ENCODE data around the gene PAFAH1B1. TPM values are rescaled to one million over a fixed set of nuclear protein-coding genes. Genes with fewer than 3 reads are reported as not detected.
"Not testable (repeated sequence)": the region's sequence is repeated elsewhere in the genome, so short reads cannot be mapped to it uniquely, and the experiment has no call there.

The PAFAH1B1 gene
- total and polyA plus RNA-seq, 5 experiments from 2014 or later = 10.5 to 170 (median 12.5) TPM

DNA sequence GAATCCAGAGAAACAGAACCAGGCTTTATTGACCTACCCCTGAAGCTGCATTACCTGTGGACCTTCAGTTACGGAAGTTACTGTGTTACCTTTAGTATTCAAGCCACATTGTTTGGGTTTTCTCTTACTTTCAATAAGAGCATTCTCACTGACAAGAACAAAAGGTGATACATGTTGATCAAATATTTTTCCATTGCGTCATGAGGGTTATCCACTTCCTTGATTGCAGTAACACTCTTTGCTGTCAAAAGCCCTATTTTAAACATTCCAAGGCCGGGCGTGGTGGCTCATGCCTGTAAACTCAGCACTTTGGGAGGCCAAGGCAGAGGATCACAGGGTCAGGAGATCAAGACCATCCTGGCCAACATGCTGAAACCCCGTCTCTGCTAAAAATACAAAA, 28.6 kb upstream of the PAFAH1B1 start:
- Mint-ChIP-seq H3K27me3 (no peaks in the 10 kb centered on the region), H3K4me3 (no peak overlapping the region), H3K27ac (no peak overlapping the region), H3K9me3 (no peaks in the 10 kb centered on the region), H3K4me1 (peaks cover 8 to 18% (median 13%) of the 10 kb centered on the region in 4 donors), H3K36me3 (no peaks in the 10 kb centered on the region)
- ATAC-seq (no peak), DNase-seq (no peak)
- POLR2A ChIA-PET = no interaction called here

DNA sequence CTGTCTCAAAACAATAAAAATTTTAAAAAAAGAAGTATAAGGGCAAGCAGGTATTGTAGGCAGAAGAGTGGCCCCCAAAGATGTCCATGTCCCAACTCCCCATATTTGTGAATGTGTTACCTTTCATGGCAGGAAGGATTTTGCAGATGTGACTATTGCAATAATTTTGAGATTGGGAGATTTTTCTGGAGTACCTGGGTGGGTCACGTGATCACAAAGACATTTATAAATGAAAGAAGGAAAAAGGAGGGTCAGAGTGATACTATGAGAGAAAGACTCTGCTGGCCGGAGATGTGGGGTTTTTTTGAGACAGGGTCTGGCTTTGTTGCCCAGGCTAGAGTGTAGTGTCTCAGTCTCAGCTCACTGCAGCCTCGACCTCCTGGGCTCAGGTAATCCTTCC, 27.4 kb upstream of the PAFAH1B1 start:
- Mint-ChIP-seq H3K9me3 (no peaks in the 10 kb centered on the region), H3K36me3 (no peaks in the 10 kb centered on the region), H3K27me3 (no peaks in the 10 kb centered on the region), H3K4me1 (peaks cover 8 to 18% (median 13%) of the 10 kb centered on the region in 4 donors), H3K4me3 (no peak overlapping the region), H3K27ac (no peak overlapping the region)
- no peak for DNase-seq
- no peak for ATAC-seq
- POLR2A ChIA-PET = no interaction called here

DNA sequence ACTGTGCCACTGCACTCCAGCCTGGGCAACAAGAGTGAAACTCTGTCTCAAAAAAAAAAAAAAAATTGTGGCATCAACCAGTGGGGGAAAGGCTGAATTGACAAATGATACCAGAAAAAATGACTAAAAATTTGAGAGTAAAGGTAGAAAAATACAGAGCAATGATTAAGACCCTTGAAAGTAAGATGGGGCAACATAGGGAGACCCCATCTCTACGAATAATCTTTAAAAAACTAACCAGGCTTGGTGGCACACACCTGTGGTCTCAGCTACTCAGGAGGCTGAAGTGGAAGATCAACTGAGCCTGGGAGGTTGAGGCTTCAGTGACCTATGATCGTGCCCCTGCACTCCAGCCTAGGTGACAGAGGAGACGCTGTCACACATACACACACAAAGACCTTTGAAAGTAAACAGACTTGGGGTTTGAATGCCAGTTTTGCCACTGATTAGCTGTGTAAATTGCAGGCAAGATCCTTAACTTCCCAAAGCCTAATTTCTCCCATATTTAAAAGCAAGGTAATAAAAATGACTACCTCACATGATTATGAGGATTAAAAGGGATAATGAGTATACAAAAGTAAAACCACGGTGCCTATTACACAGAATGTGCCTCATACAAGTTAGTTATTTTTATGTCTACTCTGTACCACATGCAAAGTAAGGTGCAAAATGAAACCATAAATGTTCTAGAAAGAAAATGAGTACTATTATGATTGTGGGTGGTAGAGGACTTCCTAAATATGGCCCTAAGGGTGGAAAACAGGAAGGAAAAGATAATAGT, 21.7 kb upstream of the PAFAH1B1 start:
- Mint-ChIP-seq H3K9me3 (no peaks in the 10 kb centered on the region), H3K27ac (peak overlapping the region in 4 of 10 donors; percentile 40 to 72 (median 59)), H3K4me3 (peak overlapping the region in 1 of 10 donors; percentile 22), H3K36me3 (no peaks in the 10 kb centered on the region), H3K27me3 (peaks cover 0 to 4% (median 0%) of the 10 kb centered on the region in 5 donors), H3K4me1 (peaks cover 0 to 9% (median 4%) of the 10 kb centered on the region in 4 donors)
- no peak for DNase-seq
- ATAC-seq = peak in 1 of 2 donors; percentile 30
- POLR2A ChIA-PET = no interaction called here

DNA sequence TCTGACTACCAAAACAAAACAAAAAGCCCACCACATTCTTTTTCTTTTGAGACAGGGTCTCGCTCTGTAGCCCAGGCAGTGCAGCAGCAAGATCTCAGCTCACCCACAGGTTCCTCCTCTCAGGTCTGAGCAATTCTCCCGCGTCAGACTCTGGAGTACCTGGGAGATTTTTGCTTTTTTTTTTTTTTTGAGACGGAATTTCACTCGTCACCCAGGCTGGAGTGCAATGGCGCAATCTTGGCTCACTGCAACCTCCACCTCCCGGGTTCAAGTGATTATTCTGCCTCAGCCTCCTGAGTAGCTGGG, 21.2 kb upstream of the PAFAH1B1 start:
- peak overlapping the region in 1 of 10 donors; percentile 52 for H3K27ac Mint-ChIP-seq
- H3K4me3 Mint-ChIP-seq, ATAC-seq, DNase-seq, POLR2A ChIA-PET, H3K4me1 Mint-ChIP-seq, H3K27me3 Mint-ChIP-seq, H3K36me3 Mint-ChIP-seq, H3K9me3 Mint-ChIP-seq: not testable (repeated sequence)

- peaks cover 0 to 9% (median 4%) of the 10 kb centered on the region in 5 donors for H3K27me3 Mint-ChIP-seq
- H3K27ac Mint-ChIP-seq = peak overlapping the region in 1 of 10 donors; percentile 52
- POLR2A ChIA-PET = no interaction called here
- no peaks in the 10 kb centered on the region for H3K36me3 Mint-ChIP-seq
- ATAC-seq (no peak), DNase-seq (no peak)
- H3K4me3 Mint-ChIP-seq = no peak overlapping the region
- H3K4me1 Mint-ChIP-seq = no peaks in the 10 kb centered on the region
- H3K9me3 Mint-ChIP-seq = no peaks in the 10 kb centered on the region
Measured at GRCh38 chr17:2580151-2580550, 13.3 kb upstream of the PAFAH1B1 start.

DNA sequence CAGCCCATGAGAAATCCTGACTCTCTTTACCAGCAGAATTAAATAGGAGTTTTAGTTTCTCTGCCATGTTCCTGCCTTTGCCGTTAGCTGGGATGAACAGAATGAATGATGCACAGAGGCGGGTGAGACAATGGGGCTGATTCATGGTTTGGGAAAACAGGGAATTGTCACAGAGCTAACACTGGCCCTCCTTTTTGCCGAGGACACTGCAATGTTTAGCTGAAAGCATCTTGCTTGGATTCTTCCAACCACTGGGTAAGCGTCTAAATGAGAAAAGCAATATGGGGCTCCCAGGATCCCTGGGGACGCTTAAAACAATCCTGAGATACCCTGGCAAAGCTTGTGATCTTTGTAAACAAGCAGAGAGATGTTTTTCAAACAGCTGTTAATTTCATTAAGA, 12.8 kb upstream of the PAFAH1B1 start:
- ATAC-seq (no peak), DNase-seq (no peak)
- peaks cover 0 to 9% (median 4%) of the 10 kb centered on the region in 5 donors for H3K27me3 Mint-ChIP-seq
- no peak overlapping the region for H3K27ac Mint-ChIP-seq
- no peaks in the 10 kb centered on the region for H3K9me3 Mint-ChIP-seq
- no peak overlapping the region for H3K4me3 Mint-ChIP-seq
- POLR2A ChIA-PET = interaction anchor here (0.5 kb wide), 1 partner anchor 16 kb away, joined by 3 read pairs; no protein-coding TSS in a partner anchor
- H3K4me1 Mint-ChIP-seq = no peaks in the 10 kb centered on the region
- H3K36me3 Mint-ChIP-seq = no peaks in the 10 kb centered on the region

GRCh38 chr17:2582493-2582892, 11.0 kb upstream of the PAFAH1B1 start:
- Mint-ChIP-seq H3K4me1 (no peaks in the 10 kb centered on the region), H3K36me3 (no peaks in the 10 kb centered on the region), H3K9me3 (no peaks in the 10 kb centered on the region), H3K4me3 (no peak overlapping the region), H3K27ac (no peak overlapping the region), H3K27me3 (peaks cover 0 to 9% (median 0%) of the 10 kb centered on the region in 5 donors)
- DNase-seq = no peak
- POLR2A ChIA-PET = no interaction called here
- ATAC-seq = no peak

- DNase-seq (no peak), ATAC-seq (no peak)
- H3K4me3 Mint-ChIP-seq = peak overlapping the region in 2 of 10 donors; percentile 10 to 22
- no peaks in the 10 kb centered on the region for H3K27me3 Mint-ChIP-seq
- no peaks in the 10 kb centered on the region for H3K36me3 Mint-ChIP-seq
- no peaks in the 10 kb centered on the region for H3K9me3 Mint-ChIP-seq
- no peak overlapping the region for H3K27ac Mint-ChIP-seq
- POLR2A ChIA-PET = no interaction called here
- H3K4me1 Mint-ChIP-seq = peaks cover 9 to 20% (median 16%) of the 10 kb centered on the region in 4 donors
Measured at GRCh38 chr17:2591040-2591640, 2.3 kb upstream of the PAFAH1B1 start.

GRCh38 chr17:2593821-2594721, 617 bp downstream of the PAFAH1B1 start:
- DNase-seq (peak; percentile 61 to 93 (median 78)), ATAC-seq (peak; percentile 59 to 61)
- H3K27me3 Mint-ChIP-seq = no peaks in the 10 kb centered on the region
- peak overlapping the region; percentile 82 to 98 (median 96) for H3K27ac Mint-ChIP-seq
- H3K9me3 Mint-ChIP-seq = no peaks in the 10 kb centered on the region
- no peaks in the 10 kb centered on the region for H3K36me3 Mint-ChIP-seq
- POLR2A ChIA-PET = interaction anchor here (0.6 to 3.5 kb wide), 11 partner anchors 19 to 193 kb away, joined by 3 to 22 read pairs (median 3); partner anchors contain the start of gene METTL16
- H3K4me3 Mint-ChIP-seq = peak overlapping the region; percentile 86 to 100 (median 96)
- H3K4me1 Mint-ChIP-seq = peaks cover 19 to 46% (median 41%) of the 10 kb centered on the region in 4 donors

DNA sequence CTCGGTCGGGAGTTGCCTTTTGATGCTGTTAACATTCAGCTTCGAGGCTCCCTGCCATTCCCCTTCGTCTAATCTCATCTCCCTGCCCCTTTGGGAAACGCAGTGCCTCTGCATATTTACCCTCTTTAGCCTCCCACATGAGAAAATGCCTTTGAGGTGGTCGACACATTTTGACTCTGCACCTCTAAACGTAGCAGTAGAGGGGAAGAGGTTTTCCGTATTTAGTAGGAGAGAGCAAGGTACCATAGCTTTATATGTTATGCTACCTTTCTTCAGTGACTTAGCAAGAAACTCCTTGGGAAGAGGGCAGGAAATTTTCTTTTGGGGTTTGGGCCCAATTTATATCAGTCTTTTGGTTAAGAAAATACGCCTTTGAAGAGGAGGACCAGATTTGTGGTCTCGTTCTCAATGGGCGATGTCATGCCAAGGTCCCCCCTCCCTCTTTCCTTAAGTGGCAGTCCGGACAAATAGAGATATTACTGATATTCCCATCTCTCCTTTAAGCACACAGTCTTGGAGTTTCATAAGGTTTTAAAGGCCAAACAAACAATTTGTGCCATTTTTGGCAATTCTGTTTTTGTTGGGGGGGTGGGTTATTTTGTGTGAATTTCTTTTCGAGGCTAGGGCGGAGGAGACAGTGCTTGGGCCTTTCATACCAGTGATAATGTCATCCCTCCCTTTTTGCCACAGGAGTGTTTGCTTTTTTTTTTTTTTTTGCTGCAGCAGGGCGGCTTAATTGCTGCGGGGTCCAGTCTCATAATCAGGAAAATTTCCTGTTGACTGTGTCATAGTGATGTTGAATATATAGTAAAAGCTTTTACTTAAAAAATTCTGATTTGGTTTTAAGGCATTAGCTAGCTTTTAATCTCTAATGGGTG, 1.5 kb downstream of the PAFAH1B1 start:
- H3K4me3 Mint-ChIP-seq = peak overlapping the region; percentile 86 to 100 (median 96)
- POLR2A ChIA-PET = interaction anchor here (0.7 to 3.5 kb wide), 8 partner anchors 18 to 1390 kb away, joined by 3 to 22 read pairs (median 4); partner anchors contain the start of gene METTL16
- no peaks in the 10 kb centered on the region for H3K27me3 Mint-ChIP-seq
- ATAC-seq = peak in 1 of 2 donors; percentile 12
- DNase-seq = peak in 7 of 10 donors; percentile 14 to 52 (median 39)
- no peaks in the 10 kb centered on the region for H3K36me3 Mint-ChIP-seq
- H3K4me1 Mint-ChIP-seq = peaks cover 24 to 54% (median 48%) of the 10 kb centered on the region in 4 donors
- H3K9me3 Mint-ChIP-seq = no peaks in the 10 kb centered on the region
- peak overlapping the region; percentile 82 to 98 (median 95) for H3K27ac Mint-ChIP-seq

- no peaks in the 10 kb centered on the region for H3K9me3 Mint-ChIP-seq
- H3K4me3 Mint-ChIP-seq = peak overlapping the region; percentile 86 to 100 (median 96)
- POLR2A ChIA-PET = interaction anchor here (0.7 kb wide), 1 partner anchor 1391 kb away, joined by 9 read pairs; no protein-coding TSS in a partner anchor
- H3K36me3 Mint-ChIP-seq = no peaks in the 10 kb centered on the region
- peaks cover 24 to 59% (median 50%) of the 10 kb centered on the region in 4 donors for H3K4me1 Mint-ChIP-seq
- H3K27me3 Mint-ChIP-seq = no peaks in the 10 kb centered on the region
- peak overlapping the region in 8 of 10 donors; percentile 12 to 95 (median 36) for H3K27ac Mint-ChIP-seq
- ATAC-seq = no peak
- no peak for DNase-seq
Measured at GRCh38 chr17:2595716-2596115, 2.3 kb downstream of the PAFAH1B1 start.
